CD4-positive, alpha-beta T cell treated with Interleukin-10 for 1 hour (primary cell): ENCODE data around the gene SNX13.
"Not testable (repeated sequence)": the region's sequence is repeated elsewhere in the genome, so short reads cannot be mapped to it uniquely, and the experiment has no call there.

ENCODE experiments used
- DNase-seq: peaks from one replicate; pipeline ENCODE4 v3.0.0-alpha.2; 2020

The SNX13 gene

GRCh38 chr7:17844514-17845196 lies 95.6 kb downstream of the SNX13 start:
- no peak for DNase-seq

DNA sequence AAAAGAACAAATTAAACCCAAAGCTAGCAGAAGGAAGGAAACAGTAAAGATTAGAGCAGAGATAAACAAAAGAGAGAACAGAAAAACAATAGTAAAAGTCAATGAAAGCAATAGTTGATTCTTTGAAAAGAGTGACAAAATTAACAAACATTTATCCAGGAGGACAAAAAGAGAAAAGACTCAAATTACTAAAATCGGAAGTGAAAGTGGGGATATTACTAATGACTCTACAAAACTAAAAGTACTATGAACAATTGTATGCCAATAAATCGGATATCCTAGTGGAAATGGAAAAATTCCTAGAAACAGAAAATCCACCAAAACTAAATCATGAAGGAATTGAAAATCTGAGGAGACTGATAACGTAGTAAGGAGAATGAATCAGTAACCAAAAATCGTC lies 96.3 kb downstream of the SNX13 start:
- no peak for DNase-seq

GRCh38 chr7:17843041-17843440 lies 97.3 kb downstream of the SNX13 start:
- no peak for DNase-seq

DNA sequence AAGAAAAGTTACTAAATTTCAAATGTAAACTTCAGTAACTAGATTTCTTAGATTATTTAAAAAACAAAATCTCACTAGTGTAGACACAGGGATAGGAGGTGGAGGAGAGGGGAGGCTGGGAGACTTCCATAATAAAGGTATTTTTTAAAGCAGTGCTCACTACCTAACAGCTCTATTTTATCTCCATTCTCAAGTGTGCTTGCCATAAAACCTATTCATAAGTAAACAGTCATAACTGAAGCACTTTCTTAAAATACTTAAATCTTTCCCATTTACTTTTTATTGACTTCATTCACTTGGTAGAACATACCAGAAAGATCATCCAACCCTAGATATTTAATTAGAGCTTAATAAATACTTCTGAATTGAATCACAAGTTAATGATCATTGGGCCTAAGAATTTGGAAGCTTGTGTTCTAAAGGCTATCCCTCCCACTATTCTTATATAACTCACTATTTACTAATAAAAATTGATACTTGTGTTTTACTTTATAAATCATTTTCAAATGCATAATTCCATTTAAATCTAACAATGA lies 107.4 kb downstream of the SNX13 start:
- DNase-seq, result no peak

- DNase-seq, result no peak
Measured at GRCh38 chr7:17832242-17832641, 108.1 kb downstream of the SNX13 start.

- DNase-seq, result no peak
Measured at GRCh38 chr7:17830206-17830605, 110.1 kb downstream of the SNX13 start.

DNA sequence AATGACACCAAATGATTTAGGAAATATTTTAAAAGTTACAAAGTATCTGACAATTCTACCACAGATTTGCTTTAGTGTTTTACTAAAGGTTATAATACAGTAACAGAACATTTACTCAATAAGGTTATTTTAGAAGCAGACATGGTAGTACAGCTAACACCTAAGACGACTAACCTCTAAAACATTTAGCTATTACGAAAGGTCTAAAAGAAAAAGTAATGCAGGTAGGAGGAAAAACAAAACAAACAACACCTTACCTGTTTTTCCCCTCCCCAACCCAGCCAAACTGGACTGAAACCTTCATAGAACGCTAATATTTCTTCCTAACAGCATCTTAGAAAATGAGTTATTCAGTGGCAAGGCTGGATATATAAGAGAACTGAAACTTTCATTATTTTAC lies 111.3 kb downstream of the SNX13 start:
- no peak for DNase-seq

GRCh38 chr7:17822547-17823173 lies 117.6 kb downstream of the SNX13 start:
- no peak for DNase-seq

- no peak for DNase-seq
Measured at GRCh38 chr7:17816903-17817302, 123.4 kb downstream of the SNX13 start.

- no peak for DNase-seq
Measured at GRCh38 chr7:17815318-17815717, 125.0 kb downstream of the SNX13 start.

GRCh38 chr7:17814058-17814457 lies 126.2 kb downstream of the SNX13 start:
- no peak for DNase-seq

DNA sequence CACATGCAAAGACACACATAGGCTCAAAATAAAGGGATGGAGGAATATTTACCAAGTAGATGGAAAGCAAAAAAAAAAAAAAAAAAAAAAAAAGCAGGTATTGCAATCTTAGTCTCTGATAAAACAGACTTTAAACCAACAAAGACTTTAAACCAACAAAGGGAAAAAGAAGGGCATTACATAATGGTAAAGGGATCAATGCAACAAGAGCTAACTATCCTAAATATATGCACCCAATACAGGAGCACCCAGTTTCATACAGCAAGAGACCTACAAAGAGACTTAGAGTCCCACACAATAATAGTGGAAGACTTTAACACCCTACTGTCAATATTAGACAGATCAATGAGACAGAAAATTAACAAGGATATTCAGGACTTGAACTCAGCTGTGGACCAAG lies 131.1 kb downstream of the SNX13 start:
- not testable (repeated sequence) for DNase-seq

DNA sequence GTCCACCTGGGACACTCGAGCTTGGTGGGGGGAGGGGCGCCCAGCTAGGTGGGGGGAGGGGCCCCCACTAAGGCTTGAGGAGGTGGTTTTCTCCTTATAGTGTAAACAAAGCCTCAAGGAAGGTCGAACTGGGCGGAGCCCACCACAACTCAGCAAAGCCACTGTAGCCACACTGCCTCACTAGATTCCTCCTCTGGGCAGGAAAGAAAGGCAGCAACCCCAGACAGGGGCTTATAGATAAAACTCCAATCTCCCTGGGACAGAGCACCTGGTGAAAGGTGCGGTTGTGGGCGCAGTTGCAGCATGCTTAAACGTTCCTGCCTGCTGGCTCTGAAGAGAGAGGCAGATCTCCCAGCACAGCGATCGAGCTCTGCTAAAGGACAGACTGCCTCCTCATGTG lies 133.1 kb downstream of the SNX13 start:
- DNase-seq, result no peak

GRCh38 chr7:17806631-17807030 lies 133.7 kb downstream of the SNX13 start:
- DNase-seq, result no peak

DNA sequence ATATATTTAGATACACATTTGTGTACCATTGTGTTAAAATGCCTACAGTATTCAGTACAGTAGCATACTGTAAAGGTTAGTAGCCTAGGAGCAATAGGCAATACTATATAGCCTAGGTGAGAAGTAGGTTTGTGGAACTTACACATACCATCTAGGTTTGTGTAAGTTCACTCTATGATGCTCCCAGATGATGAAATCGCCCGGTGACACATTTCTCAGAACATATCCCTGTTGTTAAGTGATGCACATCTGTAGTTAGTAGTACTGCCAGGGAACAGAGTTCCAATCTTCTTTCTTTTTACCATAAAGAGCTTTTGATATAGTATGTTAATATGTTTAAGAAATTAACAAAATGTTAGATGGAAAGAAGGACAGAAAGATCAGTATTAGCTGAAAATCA lies 138.2 kb downstream of the SNX13 start:
- no peak for DNase-seq

DNA sequence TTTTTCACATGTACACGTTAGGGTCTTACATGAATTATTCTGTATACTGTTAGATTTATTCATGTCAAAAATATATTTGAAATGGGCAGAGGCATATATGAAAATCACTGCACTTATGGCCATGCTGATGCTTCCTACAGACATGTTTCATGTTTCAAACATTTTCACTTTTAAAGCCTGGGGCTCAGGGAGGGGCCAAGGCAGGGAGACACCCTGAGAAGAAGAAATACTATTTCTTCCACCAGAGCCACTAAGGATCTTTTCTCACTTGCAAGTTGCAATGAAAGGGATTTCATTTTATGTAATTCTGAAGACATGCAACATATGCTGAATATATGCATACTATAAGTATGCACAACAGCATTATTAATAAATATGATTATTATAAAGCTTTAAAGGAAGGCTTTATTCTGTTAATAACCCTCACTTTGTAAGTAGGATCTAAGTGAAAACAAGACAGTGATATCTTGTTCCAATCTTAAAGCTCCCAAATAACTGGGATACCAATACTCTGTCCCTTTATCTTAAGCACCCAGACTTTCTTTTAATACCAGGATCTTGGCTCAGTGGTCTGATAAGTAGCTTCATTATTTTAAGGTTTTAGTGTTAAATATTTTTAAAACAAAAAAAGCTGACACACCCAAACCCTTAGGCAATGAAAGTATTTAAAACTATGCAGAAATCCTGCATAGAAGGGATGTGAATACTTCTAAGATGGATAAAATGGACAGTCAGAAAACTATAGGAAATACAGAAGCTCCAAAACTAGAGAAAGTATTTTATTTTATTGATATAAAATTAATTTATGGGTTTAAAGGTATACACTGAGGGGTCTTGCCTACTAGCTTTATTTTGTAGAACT lies 148.0 kb downstream of the SNX13 start:
- DNase-seq, result no peak

DNA sequence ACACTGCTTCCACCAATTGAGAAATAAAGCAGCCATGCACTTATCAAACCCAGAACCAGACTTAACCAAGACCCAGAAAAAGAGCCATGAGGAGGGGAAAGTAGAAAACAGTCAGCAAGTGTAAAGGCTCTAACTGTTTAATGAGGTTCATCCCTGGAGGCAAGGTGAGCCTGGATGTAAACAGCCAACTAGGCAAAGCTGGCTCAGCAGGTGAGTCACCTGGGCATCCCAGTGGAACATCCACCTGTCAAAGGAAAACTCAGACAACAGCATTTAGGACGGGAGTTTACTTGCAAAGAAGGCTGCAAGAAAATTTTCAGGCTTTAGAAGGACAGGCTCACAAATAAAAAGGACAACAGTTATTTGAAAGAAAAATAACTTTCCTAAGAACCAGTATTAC lies 153.0 kb downstream of the SNX13 start:
- DNase-seq, result no peak

DNA sequence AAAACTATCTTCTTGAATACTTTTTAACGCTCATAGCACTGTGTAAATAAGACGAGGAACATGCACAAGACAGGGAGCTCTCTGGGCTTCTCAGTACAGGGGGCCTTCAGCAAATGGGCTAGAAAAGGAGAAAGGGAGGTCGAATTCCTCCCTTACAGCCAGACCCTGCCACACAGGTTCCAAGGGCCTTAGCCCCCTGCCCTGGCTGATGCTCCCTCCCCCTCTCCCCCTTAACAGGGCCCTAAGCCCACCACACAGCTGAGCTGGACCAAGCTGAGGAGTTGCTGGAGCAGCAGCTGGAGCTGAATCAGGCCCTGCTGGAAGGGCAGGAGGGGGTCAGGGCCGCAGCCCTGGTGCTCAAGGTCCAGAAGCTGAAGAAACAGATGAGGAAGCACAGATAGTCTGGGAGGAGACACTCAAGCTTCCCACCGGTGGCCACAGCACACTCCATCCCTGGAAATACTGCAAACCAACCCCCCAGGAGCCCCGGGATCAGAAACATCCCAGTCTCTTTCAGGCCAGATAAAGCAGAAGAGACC lies 153.9 kb downstream of the SNX13 start:
- DNase-seq, result no peak

GRCh38 chr7:17782216-17782549 lies 158.1 kb downstream of the SNX13 start:
- no peak for DNase-seq

- no peak for DNase-seq
Measured at GRCh38 chr7:17781491-17782215, 158.6 kb downstream of the SNX13 start.

- no peak for DNase-seq
Measured at GRCh38 chr7:17779381-17779780, 160.9 kb downstream of the SNX13 start.

- no peak for DNase-seq
Measured at GRCh38 chr7:17774716-17775288, 165.5 kb downstream of the SNX13 start.

- no peak for DNase-seq
Measured at GRCh38 chr7:17774248-17774647, 166.0 kb downstream of the SNX13 start.
